GM21717 (cell line): Measurements from ENCODE around the gene PSMG1.

Experiments
- ATAC-seq: cut with Tn5 transposase; IDR thresholded peaks from one replicate; pipeline ENCODE4 v1.9.1; 2021; ENCODE audit warnings: mild to moderate bottlenecking, moderate library complexity; ENCODE audit not compliant: unreplicated experiment

Gene PSMG1

DNA sequence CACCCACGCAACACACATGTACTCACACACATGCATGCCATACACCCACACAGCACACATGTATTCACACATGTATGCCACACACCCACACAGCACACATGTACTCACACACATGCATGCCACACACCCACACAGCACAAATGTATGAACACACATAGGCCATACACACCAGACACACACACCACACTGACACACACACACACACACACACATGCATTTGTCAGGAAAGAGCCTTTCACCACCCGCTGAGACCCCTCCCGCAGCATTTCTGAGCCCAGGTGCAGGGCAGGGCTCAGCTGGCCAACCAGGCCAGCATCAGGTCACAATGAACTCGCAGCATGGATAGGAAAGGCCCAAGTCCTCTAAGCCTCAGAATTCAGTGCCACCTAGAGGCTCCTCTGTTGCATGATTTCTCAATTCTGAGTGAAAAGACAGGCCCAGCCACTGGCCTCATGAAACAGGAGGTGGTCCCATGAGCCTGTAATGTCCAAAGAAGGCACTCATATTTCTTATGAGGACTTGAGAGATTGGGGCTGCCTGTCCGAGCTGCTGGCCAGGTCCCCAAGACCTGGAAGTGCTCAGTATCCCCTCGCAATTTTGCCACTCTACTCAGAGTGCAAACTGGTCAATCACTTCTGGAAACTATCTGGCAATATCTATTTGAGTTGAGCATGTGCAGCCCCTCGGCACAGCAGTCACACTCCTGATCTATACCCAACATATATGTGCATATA is 57.3 kb downstream of the PSMG1 start:
- ATAC-seq = no peak
